Caco-2 (cell line): Measurements from ENCODE around the gene TRABD2A. TPM values are rescaled to one million over a fixed set of nuclear protein-coding genes. Genes with fewer than 3 reads are reported as not detected.

Experiments used
- BruUV-seq: library from RNA; stranded (reverse); fragments of 400-500 nt; replicated peaks from 2 replicates; lab custom pipeline; 2021; lab: Mats Ljungman, UMichigan
- CTCF ChIA-PET: fragments of 300-600 bp; sonication (Branson Sonifier 250); formaldehyde crosslinking; loops from one replicate; lab custom pipeline; 2022; ENCODE audit warnings: antibody characterized with exemption; lab: Charles Lee
- POLR2A ChIA-PET: fragments of 300-600 bp; sonication (Branson Sonifier 250); formaldehyde crosslinking; loops from one replicate; lab custom pipeline; 2022; ENCODE audit warnings: antibody characterized with exemption; lab: Charles Lee
- DNase-seq, 2 experiments: peaks; one replicate each; pipeline versions ENCODE4 v3.0.0 to v3.0.0-alpha.2; 2020 to 2022
- H3K27me3 ChIP-seq: replicated peaks from 2 replicates; pipeline ENCODE4 v1.6.0; 2011; ENCODE audit warnings: low read length; ENCODE audit not compliant: control insufficient read depth, insufficient read depth
- H3K36me3 ChIP-seq: 2 replicates; pipeline ENCODE4 v1.5.1; 2011; ENCODE audit warnings: low read length; ENCODE audit not compliant: control insufficient read depth, insufficient read depth
- H3K4me1 ChIP-seq: fragments of 250-450 bp; sonication (Bioruptor Pico); 2 replicates; pipeline ENCODE4 v1.5.1; 2020; ENCODE audit warnings: mild to moderate bottlenecking
- H3K4me3 ChIP-seq: 2 replicates; pipeline ENCODE4 v1.5.1; 2011; ENCODE audit warnings: low read depth, mild to moderate bottlenecking, control low read depth, low read length
- H3K9me3 ChIP-seq: fragments of 250-450 bp; sonication (Bioruptor Pico); 2 replicates; pipeline ENCODE4 v1.5.1; 2020; ENCODE audit warnings: mild to moderate bottlenecking, moderate library complexity
- H3K27ac Mint-ChIP-seq: one replicate; pipeline ENCODE4 v1.8.0; 2022; ENCODE audit warnings: mixed read lengths; ENCODE audit not compliant: unreplicated experiment
- H3K27me3 Mint-ChIP-seq: one replicate; pipeline ENCODE4 v1.8.0; 2022; ENCODE audit warnings: mixed read lengths; ENCODE audit not compliant: insufficient read depth, unreplicated experiment
- H3K36me3 Mint-ChIP-seq: one replicate; pipeline ENCODE4 v1.8.0; 2022; ENCODE audit warnings: mild to moderate bottlenecking, mixed read lengths; ENCODE audit not compliant: insufficient read depth, unreplicated experiment
- H3K4me1 Mint-ChIP-seq: one replicate; pipeline ENCODE4 v1.8.0; 2022; ENCODE audit warnings: low read depth, mixed read lengths; ENCODE audit not compliant: unreplicated experiment
- H3K4me3 Mint-ChIP-seq: one replicate; pipeline ENCODE4 v1.8.0; 2022; ENCODE audit warnings: mild to moderate bottlenecking, moderate library complexity, mixed read lengths; ENCODE audit not compliant: unreplicated experiment
- H3K9me3 Mint-ChIP-seq: one replicate; pipeline ENCODE4 v1.8.0; 2022; ENCODE audit warnings: mixed read lengths; ENCODE audit not compliant: unreplicated experiment
- CTCF ChIP-seq, 2 experiments: fragments of 200-600 bp in 1 of 2; IDR thresholded peaks; 1 replicate in 1 of 2; 2 replicates in 1 of 2; pipeline versions ENCODE4 v1.5.1 to v1.8.0; 2011 to 2022; ENCODE audit warnings: antibody characterized with exemption in 1 of 2, control low read depth in 1 of 2, inconsistent platforms in 1 of 2, low read depth in 1 of 2, low read length in 1 of 2, mild to moderate bottlenecking in 1 of 2, moderate library complexity in 1 of 2; ENCODE audit not compliant: insufficient read depth in 1 of 2, severe bottlenecking in 1 of 2, unreplicated experiment in 1 of 2
- intact Hi-C: fragments of 100-400 bp; cut with micrococcal nuclease; formaldehyde crosslinking; loops from one replicate; pipeline ENCODE4 v1.10.0; 2022; ENCODE audit not compliant: unreplicated experiment
- total RNA-seq: library from RNA; stranded (reverse); gene quantifications from 2 replicates; pipeline ENCODE4 v1.2.3, GENCODE V29; 2022

Gene TRABD2A
- total RNA-seq, 1 experiment from 2014 or later, result 1.4 TPM

GRCh38 chr2:84901593-84902120, 20.8 kb upstream of the TRABD2A start:
- Mint-ChIP-seq H3K27me3 (no peaks in the 10 kb centered on the region), H3K27ac (no peak overlapping the region), H3K4me3 (no peak overlapping the region), H3K9me3 (no peaks in the 10 kb centered on the region), H3K36me3 (peaks cover 21% of the 10 kb centered on the region), H3K4me1 (peaks cover under 1% of the 10 kb centered on the region)
- Histone ChIP-seq H3K36me3 (no peaks in the 10 kb centered on the region), H3K4me1 (no peaks in the 10 kb centered on the region), H3K9me3 (no peaks in the 10 kb centered on the region), H3K4me3 (no peak overlapping the region), H3K27me3 (no peaks in the 10 kb centered on the region)
- POLR2A ChIA-PET, result no interaction called here
- no peak for DNase-seq
- BruUV-seq, result no TSS peak
- TF ChIP-seq CTCF (IDR thresholded peaks at IDR 0.05; ENCODE audit: insufficient read depth in 1 of 2, low read depth in 1 of 2, low read length in 1 of 2, severe bottlenecking in 1 of 2, unreplicated experiment in 1 of 2), result no peak
- intact Hi-C loops, result no loop called here
- CTCF ChIA-PET, result no interaction called here

- CTCF ChIA-PET, result no interaction called here
Measured at GRCh38 chr2:84900971-84901370, 20.1 kb upstream of the TRABD2A start.

More at GRCh38 chr2:84900971-84901370, 20.1 kb upstream of the TRABD2A start:
- Mint-ChIP-seq H3K4me3 (no peak overlapping the region), H3K36me3 (peaks cover 15% of the 10 kb centered on the region), H3K4me1 (no peaks in the 10 kb centered on the region), H3K27ac (no peak overlapping the region), H3K27me3 (no peaks in the 10 kb centered on the region), H3K9me3 (no peaks in the 10 kb centered on the region)
- no TSS peak for BruUV-seq
- intact Hi-C loops, result no loop called here
- Histone ChIP-seq H3K4me1 (no peaks in the 10 kb centered on the region), H3K36me3 (no peaks in the 10 kb centered on the region), H3K4me3 (no peak overlapping the region), H3K27me3 (no peaks in the 10 kb centered on the region), H3K9me3 (no peaks in the 10 kb centered on the region)
- DNase-seq, result no peak
- POLR2A ChIA-PET, result no interaction called here
- no peak for TF ChIP-seq CTCF (IDR thresholded peaks at IDR 0.05; ENCODE audit: insufficient read depth in 1 of 2, low read depth in 1 of 2, low read length in 1 of 2, severe bottlenecking in 1 of 2, unreplicated experiment in 1 of 2)
